Esophagus squamous epithelium (tissue), 4 donors: ENCODE measurements around the gene COX8A.
"Not testable (repeated sequence)": the region's sequence is repeated elsewhere in the genome, so short reads cannot be mapped to it uniquely, and the experiment has no call there.

Experiments used
- POLR2A ChIP-seq, 4 donors: fragments of 450-650 bp; IDR thresholded peaks; one replicate each; pipeline ENCODE4 v1.6.1; 2017; ENCODE audit warnings: antibody characterized with exemption in 4 of 4, mild to moderate bottlenecking in 4 of 4, moderate library complexity in 3 of 4
- TF ChIP-seq, protein P1 (sequence below), 6 experiments: fragments of 450-650 bp in 4 of 6; fragments of 200-600 bp in 2 of 6; sonication (generic) in 2 of 6; IDR thresholded peaks; one replicate each; pipeline ENCODE4 v1.5.1; 2016 to 2019; ENCODE audit warnings: antibody characterized with exemption in 6 of 6, mild to moderate bottlenecking in 4 of 6, moderate library complexity in 4 of 6

DNA sequence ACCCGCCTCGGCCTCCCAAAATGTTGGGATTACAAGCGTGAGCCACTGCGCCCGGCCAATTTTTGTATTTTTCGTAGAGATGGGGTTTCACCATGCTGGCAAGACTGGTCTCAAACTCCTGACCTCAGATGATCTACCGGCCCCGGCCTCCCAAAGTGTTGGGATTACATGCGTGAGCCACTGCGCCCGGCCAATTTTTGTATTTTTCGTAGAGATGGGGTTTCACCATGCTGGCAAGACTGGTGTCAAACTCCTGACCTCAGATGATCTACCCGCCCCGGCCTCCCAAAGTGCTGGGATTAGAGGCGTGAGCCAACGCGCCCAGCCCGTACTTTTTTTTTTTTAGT lies 535 bp upstream of the COX8A start:
- TF ChIP-seq, protein P1, sequence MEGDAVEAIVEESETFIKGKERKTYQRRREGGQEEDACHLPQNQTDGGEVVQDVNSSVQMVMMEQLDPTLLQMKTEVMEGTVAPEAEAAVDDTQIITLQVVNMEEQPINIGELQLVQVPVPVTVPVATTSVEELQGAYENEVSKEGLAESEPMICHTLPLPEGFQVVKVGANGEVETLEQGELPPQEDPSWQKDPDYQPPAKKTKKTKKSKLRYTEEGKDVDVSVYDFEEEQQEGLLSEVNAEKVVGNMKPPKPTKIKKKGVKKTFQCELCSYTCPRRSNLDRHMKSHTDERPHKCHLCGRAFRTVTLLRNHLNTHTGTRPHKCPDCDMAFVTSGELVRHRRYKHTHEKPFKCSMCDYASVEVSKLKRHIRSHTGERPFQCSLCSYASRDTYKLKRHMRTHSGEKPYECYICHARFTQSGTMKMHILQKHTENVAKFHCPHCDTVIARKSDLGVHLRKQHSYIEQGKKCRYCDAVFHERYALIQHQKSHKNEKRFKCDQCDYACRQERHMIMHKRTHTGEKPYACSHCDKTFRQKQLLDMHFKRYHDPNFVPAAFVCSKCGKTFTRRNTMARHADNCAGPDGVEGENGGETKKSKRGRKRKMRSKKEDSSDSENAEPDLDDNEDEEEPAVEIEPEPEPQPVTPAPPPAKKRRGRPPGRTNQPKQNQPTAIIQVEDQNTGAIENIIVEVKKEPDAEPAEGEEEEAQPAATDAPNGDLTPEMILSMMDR (IDR thresholded peaks at IDR 0.05): not testable (repeated sequence)
- not testable (repeated sequence) for TF ChIP-seq POLR2A (IDR thresholded peaks at IDR 0.05)
